Loucy (cell line): Measurements from ENCODE around the gene STXBP6.

ENCODE experiments used
- CTCF ChIP-seq: fragments of 200-600 bp; sonication (generic); conservative IDR thresholded peaks from 2 replicates; pipeline ENCODE4 v1.5.1; 2014; ENCODE audit warnings: mild to moderate bottlenecking, antibody characterized with exemption, low read length
- EZH2phosphoT487 ChIP-seq: fragments of 200-600 bp; IDR thresholded peaks from 2 replicates; pipeline ENCODE4 v1.6.1; 2018; ENCODE audit warnings: antibody characterized with exemption, mild to moderate bottlenecking, moderate library complexity, borderline replicate concordance

- TF ChIP-seq CTCF, result no peak
- TF ChIP-seq EZH2phosphoT487, result no peak
Observed at GRCh38 chr14:25010471-25010870, 39.5 kb downstream of the STXBP6 start.
